GM12872 (cell line): ENCODE data around the gene NUP35.

Experiments
- TF ChIP-seq, protein P1 (sequence below): IDR thresholded peaks from 3 replicates; pipeline ENCODE4 v1.5.1; 2011; ENCODE audit warnings: low read depth, mild to moderate bottlenecking, low read length, moderate library complexity; ENCODE audit not compliant: insufficient read depth

NUP35 gene

DNA sequence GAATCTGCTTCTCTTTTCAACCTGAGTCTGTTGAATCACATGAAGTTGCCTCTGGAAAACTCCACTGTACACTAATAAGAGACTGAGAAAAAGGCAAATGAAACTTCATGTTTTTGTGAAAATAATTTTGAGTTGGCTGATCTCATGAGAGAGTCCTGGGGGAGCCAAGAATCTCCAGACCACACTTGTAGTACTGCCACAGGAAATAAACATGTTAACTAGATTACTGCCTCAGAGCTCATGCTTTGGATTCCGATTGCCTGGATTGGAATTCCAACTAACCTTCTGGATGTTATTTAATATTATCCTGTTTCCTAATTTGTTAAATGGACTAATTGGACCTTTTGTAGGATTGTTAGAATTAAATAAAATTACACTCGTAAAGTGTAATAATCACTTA lies 25.2 kb downstream of the NUP35 start:
- TF ChIP-seq, protein P1, sequence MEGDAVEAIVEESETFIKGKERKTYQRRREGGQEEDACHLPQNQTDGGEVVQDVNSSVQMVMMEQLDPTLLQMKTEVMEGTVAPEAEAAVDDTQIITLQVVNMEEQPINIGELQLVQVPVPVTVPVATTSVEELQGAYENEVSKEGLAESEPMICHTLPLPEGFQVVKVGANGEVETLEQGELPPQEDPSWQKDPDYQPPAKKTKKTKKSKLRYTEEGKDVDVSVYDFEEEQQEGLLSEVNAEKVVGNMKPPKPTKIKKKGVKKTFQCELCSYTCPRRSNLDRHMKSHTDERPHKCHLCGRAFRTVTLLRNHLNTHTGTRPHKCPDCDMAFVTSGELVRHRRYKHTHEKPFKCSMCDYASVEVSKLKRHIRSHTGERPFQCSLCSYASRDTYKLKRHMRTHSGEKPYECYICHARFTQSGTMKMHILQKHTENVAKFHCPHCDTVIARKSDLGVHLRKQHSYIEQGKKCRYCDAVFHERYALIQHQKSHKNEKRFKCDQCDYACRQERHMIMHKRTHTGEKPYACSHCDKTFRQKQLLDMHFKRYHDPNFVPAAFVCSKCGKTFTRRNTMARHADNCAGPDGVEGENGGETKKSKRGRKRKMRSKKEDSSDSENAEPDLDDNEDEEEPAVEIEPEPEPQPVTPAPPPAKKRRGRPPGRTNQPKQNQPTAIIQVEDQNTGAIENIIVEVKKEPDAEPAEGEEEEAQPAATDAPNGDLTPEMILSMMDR = no peak

DNA sequence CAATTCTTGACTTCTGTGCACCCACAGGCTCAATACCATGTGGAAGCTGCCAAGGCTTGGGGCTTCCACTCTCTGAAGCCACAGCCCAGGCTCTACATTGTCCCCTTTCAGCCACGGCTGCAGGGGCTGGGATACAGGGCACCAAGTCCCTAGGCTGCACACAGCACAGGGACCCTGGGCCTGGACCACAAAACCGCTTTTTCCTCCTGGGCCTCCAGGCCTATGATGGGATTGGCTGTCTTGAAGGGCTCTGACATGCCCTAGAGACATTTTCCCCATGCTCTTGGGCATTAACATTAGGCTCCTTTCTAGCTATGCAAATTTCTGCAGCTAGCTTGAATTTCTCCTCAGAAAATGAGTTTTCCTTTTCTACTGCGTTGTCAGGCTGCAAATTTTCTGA lies 29.7 kb downstream of the NUP35 start:
- TF ChIP-seq, protein P1 = no peak

DNA sequence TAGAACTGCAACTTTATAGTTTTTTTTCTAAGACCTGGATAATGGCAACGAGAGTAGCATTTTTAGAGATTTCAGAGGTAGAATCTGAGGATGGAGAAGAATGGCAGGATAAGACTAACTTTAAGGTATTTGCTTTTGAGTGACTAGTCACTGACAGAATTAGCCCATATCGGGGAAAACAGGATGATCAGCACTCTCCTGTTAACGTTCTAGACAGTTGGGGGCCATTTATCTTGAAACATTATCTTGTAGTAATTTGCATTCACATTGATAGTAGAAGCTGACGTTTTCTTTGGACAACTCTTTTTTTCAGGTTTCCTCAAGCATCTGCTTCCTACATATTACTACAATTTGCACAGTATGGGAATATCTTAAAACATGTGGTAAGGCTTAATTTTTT lies 32.9 kb downstream of the NUP35 start:
- TF ChIP-seq, protein P1 = no peak

- TF ChIP-seq, protein P1 = no peak
These were observed 38.1 kb downstream of the NUP35 start for GRCh38 chr2:183162362-183162761.

DNA sequence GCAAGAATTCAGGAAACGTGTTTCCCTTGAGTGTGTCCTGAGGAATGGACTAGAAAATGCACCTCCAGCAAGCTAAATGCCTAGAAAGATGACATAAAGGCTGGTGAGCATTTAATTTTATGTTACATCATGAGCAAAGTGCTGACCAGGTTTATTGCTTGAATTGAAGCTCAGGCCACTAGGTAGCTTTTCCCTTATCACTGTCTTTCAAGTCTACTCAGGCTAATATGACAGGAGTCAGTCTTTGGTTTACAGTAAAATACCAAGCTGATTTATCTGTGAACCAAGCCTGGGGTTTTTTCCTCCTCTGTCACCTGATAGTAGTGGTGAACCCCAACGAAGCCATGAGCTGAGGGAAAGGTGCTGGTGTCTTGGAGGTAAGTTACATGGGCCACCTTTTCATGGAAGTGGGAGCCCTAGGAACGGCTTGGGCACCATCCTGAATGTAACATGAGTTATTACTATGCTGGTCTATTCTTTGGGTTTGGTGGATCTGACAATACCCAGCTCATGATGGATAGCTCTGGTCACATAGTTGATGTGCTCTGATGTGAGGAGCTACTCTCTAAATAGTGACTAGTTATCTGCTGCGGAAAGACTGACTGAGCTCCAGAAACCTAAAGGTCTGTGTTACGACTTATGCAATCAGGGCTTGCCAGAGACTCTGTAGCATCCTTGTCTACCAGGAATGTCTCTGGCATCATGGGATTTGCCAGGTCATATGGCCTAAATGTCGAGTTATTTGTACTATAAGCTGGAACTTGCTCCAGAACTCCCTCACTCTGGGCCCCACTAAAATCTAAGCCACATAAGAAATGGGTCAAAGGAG lies 39.8 kb downstream of the NUP35 start:
- TF ChIP-seq, protein P1 = no peak

DNA sequence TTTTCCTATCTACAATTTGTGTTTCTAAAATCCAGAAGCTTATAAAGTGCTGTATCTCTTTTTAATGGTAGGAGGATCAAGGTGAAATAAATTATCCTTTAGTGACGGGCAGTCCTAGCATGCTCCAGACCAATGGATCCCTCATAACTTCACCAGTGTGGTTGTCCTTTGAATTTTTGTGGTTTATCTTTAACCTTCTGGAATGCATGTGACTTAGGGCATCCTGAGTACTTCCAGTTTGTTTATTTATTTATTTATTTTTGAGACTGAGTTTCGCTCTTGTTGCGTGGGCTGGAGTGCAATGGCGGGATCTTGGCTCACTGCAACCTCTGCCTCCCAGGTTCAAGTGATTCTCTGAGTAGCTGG lies 40.4 kb downstream of the NUP35 start:
- TF ChIP-seq, protein P1 = no peak

GRCh38 chr2:183166210-183166609 lies 42.0 kb downstream of the NUP35 start:
- TF ChIP-seq, protein P1 = no peak
